C4-2B (cell line): Measurements from ENCODE around the gene ASCC3.

ENCODE experiments used
- H3K27ac ChIP-seq: fragments of 450-650 bp; 2 replicates; pipeline ENCODE4 v1.5.1; 2017
- ZFX ChIP-seq: fragments of 450-650 bp; IDR thresholded peaks from 2 replicates; pipeline ENCODE4 v1.6.1; 2017
- TF ChIP-seq, protein P1 (sequence below): fragments of 450-650 bp; conservative IDR thresholded peaks from 2 replicates; pipeline ENCODE4 v1.5.1; 2017; ENCODE audit warnings: mild to moderate bottlenecking

The ASCC3 gene

DNA sequence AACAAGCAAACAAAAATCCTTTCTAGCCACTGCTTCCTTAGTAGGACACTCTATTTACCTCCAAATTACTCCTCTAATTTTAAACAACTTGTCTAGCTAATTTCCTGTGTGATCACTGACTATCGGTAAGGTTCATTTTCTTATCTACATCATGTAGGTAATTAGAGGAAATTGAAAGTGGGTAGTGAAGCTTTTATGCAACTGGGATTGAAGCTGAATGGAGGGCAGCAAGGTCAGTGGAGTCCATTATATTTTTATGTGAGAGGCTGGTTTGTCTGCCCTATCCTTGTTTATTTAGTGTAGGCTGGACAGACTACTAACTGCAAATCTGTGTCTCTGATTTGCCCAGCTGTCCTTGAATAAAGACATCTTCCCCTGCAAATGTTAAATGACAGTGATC is 327.9 kb downstream of the ASCC3 start:
- H3K27ac ChIP-seq, result no peak overlapping the region
- TF ChIP-seq ZFX, result no peak
- TF ChIP-seq, protein P1, sequence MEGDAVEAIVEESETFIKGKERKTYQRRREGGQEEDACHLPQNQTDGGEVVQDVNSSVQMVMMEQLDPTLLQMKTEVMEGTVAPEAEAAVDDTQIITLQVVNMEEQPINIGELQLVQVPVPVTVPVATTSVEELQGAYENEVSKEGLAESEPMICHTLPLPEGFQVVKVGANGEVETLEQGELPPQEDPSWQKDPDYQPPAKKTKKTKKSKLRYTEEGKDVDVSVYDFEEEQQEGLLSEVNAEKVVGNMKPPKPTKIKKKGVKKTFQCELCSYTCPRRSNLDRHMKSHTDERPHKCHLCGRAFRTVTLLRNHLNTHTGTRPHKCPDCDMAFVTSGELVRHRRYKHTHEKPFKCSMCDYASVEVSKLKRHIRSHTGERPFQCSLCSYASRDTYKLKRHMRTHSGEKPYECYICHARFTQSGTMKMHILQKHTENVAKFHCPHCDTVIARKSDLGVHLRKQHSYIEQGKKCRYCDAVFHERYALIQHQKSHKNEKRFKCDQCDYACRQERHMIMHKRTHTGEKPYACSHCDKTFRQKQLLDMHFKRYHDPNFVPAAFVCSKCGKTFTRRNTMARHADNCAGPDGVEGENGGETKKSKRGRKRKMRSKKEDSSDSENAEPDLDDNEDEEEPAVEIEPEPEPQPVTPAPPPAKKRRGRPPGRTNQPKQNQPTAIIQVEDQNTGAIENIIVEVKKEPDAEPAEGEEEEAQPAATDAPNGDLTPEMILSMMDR, result no peak

DNA sequence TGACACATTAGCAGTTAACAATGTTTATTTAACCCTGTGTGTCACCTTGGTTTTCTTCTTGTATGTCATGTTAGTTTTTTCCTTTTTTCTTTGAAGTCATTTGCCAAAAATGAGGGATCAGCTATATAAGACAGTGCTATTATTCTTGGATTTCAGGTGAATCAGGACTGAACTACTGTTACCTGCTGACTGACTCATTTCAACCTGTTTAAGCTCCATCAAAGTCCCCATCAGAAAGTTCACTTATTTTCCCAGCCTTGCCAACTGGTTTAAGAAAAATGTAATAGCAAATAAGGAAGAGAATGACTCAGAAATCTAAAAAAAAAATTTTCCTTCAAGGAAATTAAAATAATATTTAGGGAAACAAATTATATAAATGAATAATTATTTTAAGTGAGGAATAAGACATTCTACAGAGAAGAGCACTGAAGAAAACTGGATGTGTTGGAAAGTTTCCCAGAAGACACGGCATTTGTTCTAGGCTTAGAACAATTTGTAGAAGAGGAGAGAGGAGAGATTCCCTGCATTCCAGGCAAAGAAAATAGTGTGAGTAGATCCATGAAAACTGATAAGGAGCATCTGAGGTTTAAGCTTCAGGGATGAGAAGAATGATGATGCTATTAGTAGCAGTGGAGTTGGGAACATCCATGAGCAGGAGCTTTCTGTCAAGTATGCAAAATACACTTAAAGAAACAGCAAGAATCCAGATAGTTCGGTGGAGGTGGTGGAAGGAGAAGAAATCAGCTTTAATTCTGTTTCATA is 331.5 kb downstream of the ASCC3 start:
- TF ChIP-seq, protein P1, result no peak
- TF ChIP-seq ZFX, result no peak
- H3K27ac ChIP-seq, result no peak overlapping the region

DNA sequence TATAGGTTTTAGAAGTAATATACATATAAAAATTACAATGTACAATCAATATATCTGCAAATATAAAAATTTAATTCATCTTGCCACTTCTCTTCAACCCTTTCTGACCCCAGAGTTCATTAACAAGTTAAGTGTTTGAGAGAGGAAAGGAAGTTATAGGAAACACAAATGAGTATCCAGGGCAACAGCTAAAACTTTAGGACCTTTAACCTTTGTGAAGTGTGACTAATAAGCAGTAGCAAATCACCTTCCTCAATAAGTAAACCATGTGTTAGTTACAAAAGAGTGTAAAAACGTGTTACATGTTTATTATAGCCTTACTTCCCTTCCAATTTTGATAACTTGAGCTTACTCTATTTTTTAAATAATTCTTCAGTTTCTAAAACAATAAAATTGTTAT is 343.0 kb downstream of the ASCC3 start:
- H3K27ac ChIP-seq, result no peak overlapping the region
- TF ChIP-seq, protein P1, result no peak
- TF ChIP-seq ZFX, result no peak

DNA sequence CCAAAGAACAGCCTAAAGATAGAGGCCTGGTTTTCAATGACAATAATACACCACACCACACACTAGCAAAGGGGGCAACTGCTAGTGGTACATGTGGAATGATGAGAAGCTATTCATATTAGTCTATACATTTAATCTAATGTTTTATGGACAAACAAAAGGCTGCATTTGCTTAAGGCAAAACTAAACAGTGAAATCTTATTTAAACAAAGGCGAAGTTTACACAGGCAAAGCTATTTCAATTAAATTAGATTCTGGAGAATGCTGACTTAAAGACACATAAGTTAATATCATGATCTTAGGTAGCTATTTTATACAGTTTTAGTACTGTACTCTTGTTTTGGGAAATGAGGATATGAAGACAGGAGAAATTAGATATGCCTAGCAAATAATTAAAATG is 362.5 kb downstream of the ASCC3 start:
- H3K27ac ChIP-seq, result no peak overlapping the region
- TF ChIP-seq, protein P1, result no peak
- no peak for TF ChIP-seq ZFX

DNA sequence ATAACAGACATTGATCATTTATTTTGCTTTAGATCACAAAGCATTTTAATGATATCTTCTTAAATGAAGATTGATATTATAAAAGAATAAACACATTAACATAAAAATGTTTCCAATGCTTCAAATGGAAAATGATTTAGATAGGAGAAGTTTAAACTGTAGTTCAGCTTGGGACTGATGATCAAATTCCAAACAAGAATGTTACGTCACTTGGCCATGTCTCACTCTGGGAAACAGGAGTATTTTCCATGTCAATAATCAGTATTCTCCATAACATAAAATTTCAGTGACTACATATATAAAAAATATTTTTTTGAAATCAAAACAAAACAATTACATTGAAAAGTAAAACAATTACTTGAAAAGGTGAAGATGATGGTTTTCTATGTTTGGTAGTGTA is 363.5 kb downstream of the ASCC3 start:
- peak overlapping the region; percentile 33; the same call in 1 of the 2 replicates for H3K27ac ChIP-seq
- TF ChIP-seq, protein P1, result no peak
- no peak for TF ChIP-seq ZFX

DNA sequence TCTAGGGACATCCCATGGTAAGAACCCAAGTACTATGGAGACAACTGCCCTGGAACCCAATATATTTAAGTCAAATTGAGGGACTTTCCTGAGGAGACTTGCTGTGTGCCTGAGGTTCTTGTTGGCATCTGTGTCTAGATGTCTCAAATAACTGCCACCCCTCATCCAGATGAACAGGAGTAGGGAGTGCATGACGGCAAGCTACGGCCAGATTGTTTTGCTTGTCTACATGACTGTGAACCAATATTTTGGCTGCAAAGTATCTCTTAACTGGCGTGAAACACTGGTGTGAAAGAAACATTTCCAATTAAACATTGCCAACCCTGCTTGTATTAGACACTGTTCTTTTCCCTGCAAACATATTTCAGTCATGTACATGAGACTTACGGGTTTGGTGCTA is 364.0 kb downstream of the ASCC3 start:
- TF ChIP-seq ZFX, result no peak
- TF ChIP-seq, protein P1, result no peak
- H3K27ac ChIP-seq, result no peak overlapping the region

DNA sequence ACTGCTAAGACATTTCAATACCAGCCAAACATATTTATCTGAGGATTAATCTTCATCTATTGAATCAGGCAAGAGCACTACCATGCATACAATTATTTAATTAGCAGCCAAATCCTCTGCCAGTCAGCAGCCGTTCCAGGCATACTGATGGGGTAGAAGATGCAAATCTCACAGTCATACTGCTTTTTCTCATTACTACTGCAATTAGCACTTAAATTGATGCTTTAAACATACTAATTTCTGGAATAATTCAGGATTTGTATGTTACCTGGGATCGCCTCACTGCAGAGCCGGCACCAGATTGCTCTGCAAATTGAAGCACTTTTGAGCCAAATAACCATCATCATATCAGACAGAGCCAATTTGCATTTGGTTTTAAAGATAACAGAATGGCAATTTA is 366.5 kb downstream of the ASCC3 start:
- H3K27ac ChIP-seq, result no peak overlapping the region
- no peak for TF ChIP-seq ZFX
- TF ChIP-seq, protein P1, result no peak
